ENCODE measurements around the gene ATP8B4.

Gene ATP8B4

GRCh38 chr15:50140098-50140497, 21.1 kb upstream of the ATP8B4 start:
- in situ Hi-C loops (cut with MboI; ENCODE audit: low sequenced_read_pairs), result loop anchor here (25.0 kb wide), 1 partner anchor 1278 kb away; no protein-coding TSS in a partner anchor

GRCh38 chr15:50138391-50138790, 19.4 kb upstream of the ATP8B4 start:
- in situ Hi-C loops (cut with MboI; ENCODE audit: low sequenced_read_pairs), result loop anchor here (25.0 kb wide), 1 partner anchor 1276 kb away; no protein-coding TSS in a partner anchor

GRCh38 chr15:50137893-50138292, 18.9 kb upstream of the ATP8B4 start:
- in situ Hi-C loops (cut with MboI; ENCODE audit: low sequenced_read_pairs), result loop anchor here (25.0 kb wide), 1 partner anchor 1276 kb away; no protein-coding TSS in a partner anchor

- in situ Hi-C loops (cut with MboI; ENCODE audit: low sequenced_read_pairs), result loop anchor here (25.0 kb wide), 1 partner anchor 1275 kb away; no protein-coding TSS in a partner anchor
Observed at GRCh38 chr15:50137330-50137761, 18.3 kb upstream of the ATP8B4 start.

GRCh38 chr15:50135031-50135551, 16.1 kb upstream of the ATP8B4 start:
- in situ Hi-C loops (cut with MboI; ENCODE audit: low sequenced_read_pairs), result loop anchor here (25.0 kb wide), 1 partner anchor 1273 kb away; no protein-coding TSS in a partner anchor

- in situ Hi-C loops (cut with MboI; ENCODE audit: low sequenced_read_pairs), result loop anchor here (25.0 kb wide), 1 partner anchor 1272 kb away; no protein-coding TSS in a partner anchor
Observed at GRCh38 chr15:50134524-50135024, 15.5 kb upstream of the ATP8B4 start.

- in situ Hi-C loops (cut with MboI; ENCODE audit: low sequenced_read_pairs), result loop anchor here (25.0 kb wide), 1 partner anchor 1270 kb away; no protein-coding TSS in a partner anchor
Observed at GRCh38 chr15:50132251-50132984, 13.4 kb upstream of the ATP8B4 start.

GRCh38 chr15:50131617-50132016, 12.6 kb upstream of the ATP8B4 start:
- in situ Hi-C loops (cut with MboI; ENCODE audit: low sequenced_read_pairs), result loop anchor here (25.0 kb wide), 1 partner anchor 1269 kb away; no protein-coding TSS in a partner anchor

GRCh38 chr15:50128266-50128665, 9.2 kb upstream of the ATP8B4 start:
- in situ Hi-C loops (cut with MboI; ENCODE audit: low sequenced_read_pairs), result loop anchor here (25.0 kb wide), 1 partner anchor 1266 kb away; no protein-coding TSS in a partner anchor

GRCh38 chr15:50127255-50127777, 8.3 kb upstream of the ATP8B4 start:
- in situ Hi-C loops (cut with MboI; ENCODE audit: low sequenced_read_pairs), result loop anchor here (25.0 kb wide), 1 partner anchor 1265 kb away; no protein-coding TSS in a partner anchor

GRCh38 chr15:50126072-50126471, 7.0 kb upstream of the ATP8B4 start:
- in situ Hi-C loops (cut with MboI; ENCODE audit: low sequenced_read_pairs), result loop anchor here (25.0 kb wide), 1 partner anchor 1264 kb away; no protein-coding TSS in a partner anchor

- in situ Hi-C loops (cut with MboI; ENCODE audit: low sequenced_read_pairs), result loop anchor here (25.0 kb wide), 1 partner anchor 1262 kb away; no protein-coding TSS in a partner anchor
Observed at GRCh38 chr15:50124631-50125030, 5.6 kb upstream of the ATP8B4 start.

GRCh38 chr15:50123861-50124557, 5.0 kb upstream of the ATP8B4 start:
- in situ Hi-C loops (cut with MboI; ENCODE audit: low sequenced_read_pairs), result no loop called here

GRCh38 chr15:50120729-50121128, 1.7 kb upstream of the ATP8B4 start:
- in situ Hi-C loops (cut with MboI; ENCODE audit: low sequenced_read_pairs), result no loop called here

- in situ Hi-C loops (cut with MboI; ENCODE audit: low sequenced_read_pairs), result no loop called here
Observed at GRCh38 chr15:50117431-50118027, 1.5 kb downstream of the ATP8B4 start.

GRCh38 chr15:50116477-50116876, 2.6 kb downstream of the ATP8B4 start:
- in situ Hi-C loops (cut with MboI; ENCODE audit: low sequenced_read_pairs), result no loop called here

GRCh38 chr15:50113992-50114780, 4.8 kb downstream of the ATP8B4 start:
- in situ Hi-C loops (cut with MboI; ENCODE audit: low sequenced_read_pairs), result no loop called here

GRCh38 chr15:50113187-50113505, 5.9 kb downstream of the ATP8B4 start:
- in situ Hi-C loops (cut with MboI; ENCODE audit: low sequenced_read_pairs), result no loop called here

- in situ Hi-C loops (cut with MboI; ENCODE audit: low sequenced_read_pairs), result no loop called here
Observed at GRCh38 chr15:50112488-50113186, 6.4 kb downstream of the ATP8B4 start.

All from HL-60/S4 treated with phorbol 12-myristate 13-acetate at 8.2 ng/mL for 4 days and 3 days (cell line).